Endodermal cell (in vitro differentiated cells): Measurements from ENCODE around the gene ATRN. TPM values are rescaled to one million over a fixed set of nuclear protein-coding genes. Genes with fewer than 3 reads are reported as not detected.

Experiments
- DNase-seq: peaks from one replicate; pipeline ENCODE4 v3.0.0-alpha.2; 2017
- H3K27ac ChIP-seq: 2 replicates; pipeline ENCODE4 v1.5.1; 2013; ENCODE audit warnings: mild to moderate bottlenecking, low read depth, low read length, moderate library complexity
- H3K27me3 ChIP-seq: 2 replicates; pipeline ENCODE4 v1.6.1; 2013; ENCODE audit warnings: mild to moderate bottlenecking, low read length, moderate library complexity; ENCODE audit not compliant: insufficient read depth, control insufficient read depth, poor library complexity, severe bottlenecking
- H3K36me3 ChIP-seq: 2 replicates; pipeline ENCODE4 v1.7.0; 2013; ENCODE audit warnings: mild to moderate bottlenecking, low read length, moderate library complexity; ENCODE audit not compliant: control insufficient read depth, insufficient read depth
- H3K4me1 ChIP-seq: one replicate; pipeline ENCODE4 v1.7.0; 2013; ENCODE audit warnings: low read length; ENCODE audit not compliant: control insufficient read depth, insufficient read depth
- H3K4me3 ChIP-seq: 2 replicates; pipeline ENCODE4 v1.5.1; 2013; ENCODE audit warnings: mild to moderate bottlenecking, low read length, moderate library complexity
- H3K9ac ChIP-seq: 2 replicates; pipeline ENCODE4 v1.6.1; 2013; ENCODE audit warnings: mild to moderate bottlenecking, low read length, moderate library complexity; ENCODE audit not compliant: poor library complexity, severe bottlenecking; ENCODE audit errors: extremely low read depth
- H3K9me3 ChIP-seq: 2 replicates; pipeline ENCODE4 v1.6.1; 2013; ENCODE audit warnings: mild to moderate bottlenecking, low read length, moderate library complexity; ENCODE audit not compliant: control insufficient read depth
- H3K27ac Mint-ChIP-seq: 2 replicates; pipeline ENCODE4 v1.8.0; 2020; ENCODE audit warnings: mixed read lengths
- H3K27me3 Mint-ChIP-seq: 2 replicates; pipeline ENCODE4 v1.8.0; 2021; ENCODE audit warnings: mild to moderate bottlenecking, mixed read lengths; ENCODE audit not compliant: insufficient read depth
- H3K36me3 Mint-ChIP-seq: 2 replicates; pipeline ENCODE4 v1.8.0; 2020; ENCODE audit warnings: low read depth, mixed read lengths
- H3K4me1 Mint-ChIP-seq: 2 replicates; pipeline ENCODE4 v1.8.0; 2020; ENCODE audit warnings: mixed read lengths
- H3K4me3 Mint-ChIP-seq: 2 replicates; pipeline ENCODE4 v1.8.0; 2020; ENCODE audit warnings: mild to moderate bottlenecking, moderate library complexity, mixed read lengths
- H3K9me3 Mint-ChIP-seq: 2 replicates; pipeline ENCODE4 v1.8.0; 2020; ENCODE audit warnings: mild to moderate bottlenecking, mixed read lengths
- CTCF ChIP-seq: fragments of 200-600 bp; sonication (generic); conservative IDR thresholded peaks from 2 replicates; pipeline ENCODE4 v1.5.0; 2021; ENCODE audit warnings: antibody characterized with exemption, mild to moderate bottlenecking
- WGBS, 2 experiments: methylation state at CpG; one replicate each; pipeline versions ENCODE4 v1.1.5 to v1.1.7; 2013; ENCODE audit warnings: missing lambda C conversion rate in 2 of 2, mixed read lengths in 1 of 2; ENCODE audit not compliant: insufficient coverage in 1 of 2, insufficient read length in 1 of 2; 5-methylcytosine and 5-hydroxymethylcytosine counted together
- total RNA-seq, 2 donors: library from RNA; stranded (reverse); fragmentation: NEBNext Ultra II Directional in 1 of 2; extraction: Animal tissue kit (Norgen Biotek cat#: 25700) in 1 of 2; gene quantifications; 2 replicates in 1 of 2; 3 replicates in 1 of 2; pipeline ENCODE4 v1.2.1, GENCODE V29; 2021

Gene ATRN
- total RNA-seq, 2 donors from 2014 or later = 27.4 to 31.2 TPM

GRCh38 chr20:3687655-3688054, 216.8 kb downstream of the ATRN start:
- Histone ChIP-seq H3K9me3 (no peaks in the 10 kb centered on the region), H3K27ac (no peak overlapping the region), H3K4me1 (no peaks in the 10 kb centered on the region), H3K4me3 (no peak overlapping the region), H3K27me3 (peaks cover 4% of the 10 kb centered on the region), H3K36me3 (no peaks in the 10 kb centered on the region), H3K9ac (no peak overlapping the region)
- H3K9me3 Mint-ChIP-seq = no peaks in the 10 kb centered on the region
- no peaks in the 10 kb centered on the region for H3K36me3 Mint-ChIP-seq
- H3K27me3 Mint-ChIP-seq = peaks cover 39% of the 10 kb centered on the region
- DNase-seq = no peak
- no peaks in the 10 kb centered on the region for H3K4me1 Mint-ChIP-seq
- no peak for TF ChIP-seq CTCF
- no peak overlapping the region for H3K27ac Mint-ChIP-seq
- 71 to 83% methylated on average over 1 to 2 of the region's 2 CpGs for WGBS, 2 experiments
- no peak overlapping the region for H3K4me3 Mint-ChIP-seq

- no peaks in the 10 kb centered on the region for H3K4me1 Mint-ChIP-seq
- Histone ChIP-seq H3K9me3 (no peaks in the 10 kb centered on the region), H3K27ac (no peak overlapping the region), H3K36me3 (no peaks in the 10 kb centered on the region), H3K9ac (no peak overlapping the region), H3K27me3 (no peaks in the 10 kb centered on the region), H3K4me1 (no peaks in the 10 kb centered on the region), H3K4me3 (no peak overlapping the region)
- WGBS, 2 experiments = 67 to 90% methylated on average over 1 to 10 of the region's 11 CpGs
- H3K9me3 Mint-ChIP-seq = no peaks in the 10 kb centered on the region
- no peak for TF ChIP-seq CTCF
- H3K4me3 Mint-ChIP-seq = no peak overlapping the region
- H3K27ac Mint-ChIP-seq = no peak overlapping the region
- peaks cover 19% of the 10 kb centered on the region for H3K27me3 Mint-ChIP-seq
- DNase-seq = no peak
- H3K36me3 Mint-ChIP-seq = no peaks in the 10 kb centered on the region
Measured at GRCh38 chr20:3689978-3690377, 219.2 kb downstream of the ATRN start.

DNA sequence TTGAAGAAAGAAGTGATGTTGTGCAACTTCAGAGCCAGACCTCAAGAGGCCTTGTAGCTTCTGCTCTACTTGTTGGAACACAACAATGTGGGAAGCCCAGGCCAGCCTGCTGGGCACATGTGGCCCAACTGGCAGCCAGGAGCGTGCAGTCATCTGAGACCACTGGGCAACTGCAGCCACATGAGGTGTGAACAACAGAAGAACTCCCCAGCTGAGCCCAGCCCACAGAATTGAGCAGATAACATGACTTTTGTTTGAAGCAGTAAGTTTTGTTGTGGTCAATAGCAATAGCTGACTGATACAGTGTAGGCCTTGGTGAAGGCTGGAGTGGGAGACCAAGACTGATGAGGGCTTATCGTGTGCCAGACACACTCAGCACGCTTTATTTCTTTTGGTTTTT, 219.6 kb downstream of the ATRN start:
- H3K9me3 Mint-ChIP-seq = no peaks in the 10 kb centered on the region
- no peaks in the 10 kb centered on the region for H3K4me1 Mint-ChIP-seq
- Histone ChIP-seq H3K36me3 (no peaks in the 10 kb centered on the region), H3K4me3 (no peak overlapping the region), H3K9me3 (no peaks in the 10 kb centered on the region), H3K4me1 (no peaks in the 10 kb centered on the region), H3K27ac (no peak overlapping the region), H3K9ac (no peak overlapping the region), H3K27me3 (no peaks in the 10 kb centered on the region)
- whole genome bisulfite sequencing, 2 experiments = 98 to 100% methylated on average over 1 to 3 of the region's 3 CpGs
- DNase-seq = no peak
- H3K27me3 Mint-ChIP-seq = peaks cover 16% of the 10 kb centered on the region
- H3K4me3 Mint-ChIP-seq = no peak overlapping the region
- no peak for TF ChIP-seq CTCF
- H3K27ac Mint-ChIP-seq = no peak overlapping the region
- H3K36me3 Mint-ChIP-seq = no peaks in the 10 kb centered on the region
